NCI-H345 treated with DMSO at 0.1 percent for 48 hours (cell line): ENCODE results near the gene AMOTL2.

Experiments used
- DNase-seq: peaks from one replicate; lab custom pipeline; 2025; ENCODE audit not compliant: unreplicated experiment; lab: John Stamatoyannopoulos, UW

AMOTL2 gene

GRCh38 chr3:134366928-134367811, 7.1 kb downstream of the AMOTL2 start:
- DNase-seq, result no peak

DNA sequence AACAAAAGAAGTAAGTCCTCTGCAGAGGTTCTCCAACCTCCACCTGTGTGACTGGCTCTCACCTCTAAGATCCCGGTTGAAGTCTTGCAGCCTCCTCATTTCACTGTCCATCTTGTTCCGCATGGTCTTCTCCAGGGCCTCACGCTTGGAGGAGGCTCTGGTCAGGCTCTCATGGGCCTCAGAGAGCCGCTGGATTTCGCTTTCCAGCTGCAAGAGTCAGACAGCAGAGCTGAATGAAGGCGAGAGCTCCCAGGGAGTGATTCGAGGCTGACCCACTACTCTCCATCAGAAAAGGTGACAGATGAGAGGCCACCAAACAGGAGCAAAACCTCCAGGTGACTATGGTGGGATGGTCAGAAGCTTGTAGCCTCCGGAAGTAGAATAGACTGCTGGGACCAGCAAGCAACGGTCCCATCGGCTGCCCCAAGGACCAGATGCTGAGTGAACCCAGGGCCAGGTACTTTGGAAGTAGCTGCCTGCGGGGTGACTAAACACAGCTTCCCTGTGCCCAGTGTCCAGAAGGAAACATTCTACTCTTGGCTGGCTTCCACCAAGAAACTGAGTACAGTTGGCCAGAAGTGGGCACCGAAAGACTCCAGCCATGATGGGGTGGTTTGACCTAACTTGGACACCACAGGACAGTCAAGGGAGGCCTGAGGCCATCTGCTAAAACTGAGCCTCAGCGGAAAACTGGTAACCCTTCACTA, 7.9 kb downstream of the AMOTL2 start:
- DNase-seq, result no peak

GRCh38 chr3:134365766-134366065, 8.5 kb downstream of the AMOTL2 start:
- no peak for DNase-seq

GRCh38 chr3:134364936-134365765, 9.1 kb downstream of the AMOTL2 start:
- no peak for DNase-seq

- DNase-seq, result peak; percentile 13
These were observed 9.9 kb downstream of the AMOTL2 start for GRCh38 chr3:134364061-134364935.

DNA sequence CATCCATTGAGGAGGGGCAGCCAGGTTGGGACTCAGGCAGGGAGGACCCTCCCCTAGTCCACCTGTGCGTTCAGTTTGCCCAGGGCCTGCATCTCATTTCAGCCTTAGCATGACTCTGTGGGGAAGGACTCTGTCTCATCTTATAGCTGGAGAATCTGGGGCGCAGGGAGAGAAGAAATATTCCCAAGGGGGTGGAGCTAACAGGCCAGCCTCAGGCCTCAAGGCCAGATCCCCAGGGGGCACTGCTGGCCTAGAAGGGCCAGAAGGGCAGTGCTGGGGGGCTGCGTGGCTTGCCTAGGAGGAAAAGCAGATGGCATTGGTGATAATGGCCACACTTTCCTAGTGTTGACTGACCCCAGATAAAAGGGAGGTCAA, 10.9 kb downstream of the AMOTL2 start:
- no peak for DNase-seq

DNA sequence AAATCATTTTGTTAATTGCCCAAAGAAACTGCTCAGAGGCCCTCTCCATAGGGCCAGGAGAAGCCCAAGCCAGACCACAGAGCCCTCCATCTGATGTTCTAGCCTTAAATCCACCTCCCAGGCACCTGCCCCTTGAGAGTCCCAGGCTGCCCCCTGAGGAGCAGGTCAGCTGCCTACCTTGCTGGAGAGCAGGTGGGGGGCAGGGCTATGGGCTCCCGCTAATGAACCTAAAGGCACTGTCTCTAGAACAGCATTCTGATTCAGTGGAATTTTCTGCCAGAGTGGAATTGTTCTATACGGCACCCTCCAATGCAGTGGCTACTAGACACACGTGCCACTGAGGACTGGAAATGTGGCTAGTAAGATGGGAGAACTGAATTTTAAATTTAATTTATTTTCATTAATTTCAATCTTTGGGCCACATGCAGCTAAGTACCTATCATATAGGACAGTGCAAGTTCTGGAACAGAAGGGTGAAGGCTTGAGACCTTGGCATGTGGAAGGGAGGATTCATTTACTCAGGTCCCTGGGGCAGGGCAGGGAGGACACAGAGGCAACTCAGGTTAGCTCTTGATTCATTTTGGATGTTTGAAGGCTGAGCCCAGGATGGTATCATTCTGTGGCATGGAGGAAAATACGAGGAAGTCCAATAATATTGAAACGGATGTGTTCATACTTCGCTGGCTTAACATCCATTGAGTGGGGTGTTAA, 11.4 kb downstream of the AMOTL2 start:
- DNase-seq, result no peak

- no peak for DNase-seq
These were observed 12.0 kb downstream of the AMOTL2 start for GRCh38 chr3:134362221-134362620.

GRCh38 chr3:134361162-134361835, 12.9 kb downstream of the AMOTL2 start:
- DNase-seq, result no peak

- no peak for DNase-seq
These were observed 14.2 kb downstream of the AMOTL2 start for GRCh38 chr3:134360046-134360445.

DNA sequence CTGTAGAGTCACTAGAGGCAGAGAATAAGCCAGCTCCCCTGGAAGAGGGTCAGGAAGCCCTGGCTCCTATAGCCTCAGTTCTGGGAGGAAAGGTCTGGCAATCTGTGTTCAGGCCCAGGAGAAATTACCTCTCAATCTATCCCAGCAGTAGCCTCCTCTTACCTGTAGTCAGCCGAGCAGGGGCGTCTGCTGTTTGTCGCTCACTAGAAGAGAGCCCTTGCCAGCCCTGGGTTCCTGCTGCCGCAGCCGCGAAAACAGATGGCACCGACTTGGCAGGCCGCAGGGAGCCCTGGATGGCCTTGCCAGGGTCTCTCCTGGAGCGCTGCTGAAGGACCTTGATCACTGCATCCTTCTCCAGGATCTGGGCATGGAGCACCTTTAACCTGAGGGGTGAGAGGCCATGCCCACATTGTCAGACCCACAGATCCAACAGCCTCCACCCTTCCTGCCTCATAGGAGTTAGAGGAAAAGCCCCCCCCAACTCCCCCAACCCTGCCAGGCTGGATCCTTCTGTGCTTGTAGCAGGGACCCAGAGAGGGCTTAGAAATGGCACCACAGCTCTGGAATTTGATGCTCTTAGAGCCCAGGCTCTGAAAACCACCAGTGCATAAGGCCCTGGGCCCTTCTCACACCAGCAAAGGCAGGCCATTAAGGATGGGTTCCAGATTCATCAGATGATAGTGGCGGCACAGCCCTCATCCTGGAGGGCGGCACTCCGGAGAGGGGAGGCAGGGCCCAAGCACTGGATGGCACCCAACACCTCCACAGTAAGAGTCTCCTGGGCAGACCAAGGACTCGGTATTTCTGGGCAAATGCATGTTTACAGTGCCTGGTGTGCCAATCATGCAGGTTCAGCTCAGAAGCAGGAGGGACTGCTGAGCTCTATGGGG, 14.9 kb downstream of the AMOTL2 start:
- no peak for DNase-seq

- no peak for DNase-seq
These were observed 16.1 kb downstream of the AMOTL2 start for GRCh38 chr3:134357914-134358811.

DNA sequence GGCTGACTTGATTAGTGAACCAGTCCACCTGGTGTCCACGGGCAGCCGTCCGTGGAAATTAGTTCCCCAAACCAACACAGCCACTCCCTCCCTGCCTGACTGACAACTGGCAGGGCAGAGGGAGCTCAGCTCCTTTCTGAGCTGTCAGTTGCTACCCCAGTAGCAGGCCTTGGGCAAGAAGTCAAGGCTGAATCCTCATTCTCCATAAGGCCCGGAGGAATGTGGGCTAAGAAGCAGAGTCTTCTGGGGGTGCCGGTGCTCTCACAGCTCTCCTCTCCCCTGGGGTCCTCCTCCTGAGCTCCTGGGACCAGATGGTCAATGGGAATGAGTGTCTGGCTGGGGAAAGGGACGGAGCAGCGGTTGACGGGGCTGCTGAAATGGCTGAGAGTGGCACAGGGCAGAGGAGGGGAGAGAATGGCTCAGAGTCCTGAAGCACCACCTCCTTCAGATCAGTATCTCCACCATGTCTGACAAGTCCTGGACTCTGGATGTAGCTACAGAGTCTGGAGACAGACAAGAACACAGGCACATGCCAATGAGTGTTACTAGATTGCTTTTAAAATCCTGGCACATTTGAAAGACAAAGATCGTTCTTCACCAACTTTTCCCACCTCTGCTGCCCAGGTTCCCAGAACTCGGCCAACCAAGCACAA, 16.9 kb downstream of the AMOTL2 start:
- DNase-seq, result no peak

GRCh38 chr3:134356411-134357040, 17.7 kb downstream of the AMOTL2 start:
- no peak for DNase-seq

DNA sequence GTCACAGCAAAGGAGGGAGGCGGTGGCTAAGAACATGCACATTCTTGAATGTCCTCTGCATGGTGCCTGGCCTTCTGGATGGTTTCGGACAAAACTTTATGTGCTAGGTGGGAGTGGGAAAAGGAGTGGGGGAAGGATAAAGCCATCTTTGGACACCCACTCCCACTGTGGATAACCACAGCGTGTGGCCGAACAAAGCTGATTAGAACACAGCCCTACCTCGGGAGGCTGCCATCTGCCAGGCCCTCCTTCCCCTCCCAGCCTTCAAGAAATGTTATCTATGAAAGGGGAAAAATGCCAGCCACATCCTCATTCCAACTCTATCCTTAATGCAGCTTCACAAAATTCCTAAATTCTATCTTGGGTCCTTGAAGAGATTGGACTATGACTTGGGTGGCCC, 18.8 kb downstream of the AMOTL2 start:
- DNase-seq, result no peak

- no peak for DNase-seq
These were observed 19.5 kb downstream of the AMOTL2 start for GRCh38 chr3:134354612-134355251.
